ENCODE results near the gene SATB2.

- no peak for TF ChIP-seq CTCF (conservative IDR thresholded peaks at IDR 0.05; ENCODE audit: low read depth in 2 of 2)
- TF ChIP-seq POLR2AphosphoS5 (IDR thresholded peaks at IDR 0.05; ENCODE audit: low read depth), result no peak
- TF ChIP-seq EZH2 (IDR thresholded peaks at IDR 0.05; ENCODE audit: low read depth, unreplicated experiment), result no peak
- TF ChIP-seq JUNB (IDR thresholded peaks at IDR 0.05; ENCODE audit: unreplicated experiment), result no peak
- TF ChIP-seq EZH2phosphoT487 (IDR thresholded peaks at IDR 0.05; ENCODE audit: unreplicated experiment), result no peak
Measured at GRCh38 chr2:199440118-199440517, 17.6 kb downstream of the SATB2 start.
